ENCODE results near the gene PLB1. TPM values are rescaled to one million over a fixed set of nuclear protein-coding genes. Genes with fewer than 3 reads are reported as not detected.

Gene PLB1
- total and polyA plus RNA-seq, 2 donors (not counting 1 experiment from before 2014, with no cell fraction given): 0.25 to 0.51 TPM

DNA sequence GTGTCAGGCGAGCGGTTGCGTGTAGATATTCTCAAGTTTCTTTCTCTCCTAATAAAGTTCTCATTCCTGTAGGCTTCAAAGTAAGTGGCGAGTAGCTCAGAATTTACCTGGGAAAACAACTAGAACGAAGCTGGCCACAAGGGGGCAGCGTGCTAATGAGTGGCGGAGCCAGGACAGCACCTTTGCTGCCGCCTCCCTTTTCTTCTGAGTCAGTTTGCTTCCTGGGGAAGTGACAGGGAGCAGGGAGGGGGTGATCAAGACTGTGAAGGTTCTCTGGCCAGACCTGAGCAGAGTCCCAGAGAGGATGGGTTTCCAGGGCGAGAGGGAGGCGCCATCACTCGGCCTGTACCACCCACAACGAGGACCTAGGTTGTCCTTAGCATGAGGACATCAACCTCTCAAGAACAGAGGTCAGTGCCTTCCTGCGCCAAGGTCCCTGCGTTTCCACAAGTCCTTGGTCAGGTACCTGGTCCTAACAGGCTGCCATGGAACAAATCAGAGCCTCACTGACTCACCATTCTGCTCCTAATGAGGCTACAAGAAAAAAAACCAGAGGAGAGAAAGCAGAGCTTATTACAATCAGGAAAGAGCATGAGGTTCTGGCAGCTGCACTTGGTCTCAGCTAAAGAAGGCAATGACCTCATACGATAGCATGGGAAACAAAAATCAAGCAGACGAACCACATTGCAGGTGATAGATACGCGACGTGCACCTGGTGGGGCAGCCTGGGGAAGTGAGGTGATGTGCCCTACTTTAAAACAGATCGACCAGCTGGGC, 98.7 kb downstream of the PLB1 start:
- H3K27me3 Mint-ChIP-seq: peaks cover 7% of the 10 kb centered on the region
- H3K4me3 Mint-ChIP-seq: peak overlapping the region; percentile 58
- intact Hi-C loops (cut with micrococcal nuclease): loop anchor here (1.0 to 5.0 kb wide), 3 partner anchors 28 to 218 kb away; partner anchors contain the start of gene SPDYA
- no peaks in the 10 kb centered on the region for H3K9me3 Mint-ChIP-seq (ENCODE audit: insufficient read depth)
- no peak overlapping the region for H3K27ac ChIP-seq (ENCODE audit: low read length in 2 of 2)
- DNase-seq (peak; percentile 86), ATAC-seq (ENCODE audit: low read depth) (peak; percentile 84)
- WGBS (ENCODE audit: insufficient coverage): 25% methylated on average over 14 of the region's 20 CpGs
- H3K4me1 ChIP-seq (ENCODE audit: control insufficient read depth in 2 of 2, insufficient read depth in 2 of 2, low read length in 2 of 2): peaks cover 3 to 9% of the 10 kb centered on the region in 2 donors
- no peaks in the 10 kb centered on the region for H4K20me1 ChIP-seq (ENCODE audit: control insufficient read depth, insufficient read depth, low read length, poor library complexity, severe bottlenecking)
- no peaks in the 10 kb centered on the region for H3K9me3 ChIP-seq (ENCODE audit: control extremely low read depth in 1 of 3, control insufficient read depth in 2 of 3, insufficient read depth in 1 of 3, low read length in 2 of 3)
- H3K4me2 ChIP-seq (replicated peaks; ENCODE audit: low read depth, low read length, poor library complexity, severe bottlenecking): peak overlapping the region; percentile 66
- no peaks in the 10 kb centered on the region for H3K79me2 ChIP-seq (ENCODE audit: control insufficient read depth, insufficient read depth, low read length)
- H3K36me3 ChIP-seq (replicated peaks in 1 of 2; ENCODE audit: control extremely low read depth in 1 of 2, control insufficient read depth in 1 of 2, extremely low read depth in 1 of 2, insufficient read depth in 2 of 2, low read length in 1 of 2): no peaks in the 10 kb centered on the region
- no peak overlapping the region for H3K27ac Mint-ChIP-seq
- peak overlapping the region in 3 of 5 experiments; percentile 25 to 35 (median 28) for H3K4me3 ChIP-seq (ENCODE audit: control extremely low read depth in 1 of 5, extremely low read depth in 1 of 5, insufficient read depth in 1 of 5, low read depth in 2 of 5, low read length in 4 of 5)
- no peaks in the 10 kb centered on the region for H3K27me3 ChIP-seq (replicated peaks in 1 of 4; ENCODE audit: control extremely low read depth in 1 of 4, control insufficient read depth in 3 of 4, insufficient read depth in 4 of 4, low read length in 3 of 4)
- H3K9ac ChIP-seq (ENCODE audit: low read length): peak overlapping the region; percentile 32
- H2AFZ ChIP-seq (ENCODE audit: insufficient read depth, low read depth, low read length, poor library complexity, severe bottlenecking): peak overlapping the region; percentile 79
- TF ChIP-seq, protein P1, sequence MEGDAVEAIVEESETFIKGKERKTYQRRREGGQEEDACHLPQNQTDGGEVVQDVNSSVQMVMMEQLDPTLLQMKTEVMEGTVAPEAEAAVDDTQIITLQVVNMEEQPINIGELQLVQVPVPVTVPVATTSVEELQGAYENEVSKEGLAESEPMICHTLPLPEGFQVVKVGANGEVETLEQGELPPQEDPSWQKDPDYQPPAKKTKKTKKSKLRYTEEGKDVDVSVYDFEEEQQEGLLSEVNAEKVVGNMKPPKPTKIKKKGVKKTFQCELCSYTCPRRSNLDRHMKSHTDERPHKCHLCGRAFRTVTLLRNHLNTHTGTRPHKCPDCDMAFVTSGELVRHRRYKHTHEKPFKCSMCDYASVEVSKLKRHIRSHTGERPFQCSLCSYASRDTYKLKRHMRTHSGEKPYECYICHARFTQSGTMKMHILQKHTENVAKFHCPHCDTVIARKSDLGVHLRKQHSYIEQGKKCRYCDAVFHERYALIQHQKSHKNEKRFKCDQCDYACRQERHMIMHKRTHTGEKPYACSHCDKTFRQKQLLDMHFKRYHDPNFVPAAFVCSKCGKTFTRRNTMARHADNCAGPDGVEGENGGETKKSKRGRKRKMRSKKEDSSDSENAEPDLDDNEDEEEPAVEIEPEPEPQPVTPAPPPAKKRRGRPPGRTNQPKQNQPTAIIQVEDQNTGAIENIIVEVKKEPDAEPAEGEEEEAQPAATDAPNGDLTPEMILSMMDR (IDR thresholded peaks at IDR 0.05): peak; percentile 84
- no peak for TF ChIP-seq EZH2 (IDR thresholded peaks at IDR 0.05; ENCODE audit: borderline replicate concordance, insufficient read depth, low read depth, low read length, poor library complexity, severe bottlenecking)
- ChIA-PET CTCF (interaction anchor here (0.5 to 5.5 kb wide), 51 partner anchors 8 to 891 kb away, joined by 3 to 112 read pairs (median 5); partner anchors contain the start of genes PPP1CB and SPDYA), POLR2A (interaction anchor here (1.6 kb wide), 1 partner anchor 157 kb away, joined by 5 read pairs; the partner anchor contains the start of gene PPP1CB)
- H3K4me1 Mint-ChIP-seq: peaks cover 10% of the 10 kb centered on the region

DNA sequence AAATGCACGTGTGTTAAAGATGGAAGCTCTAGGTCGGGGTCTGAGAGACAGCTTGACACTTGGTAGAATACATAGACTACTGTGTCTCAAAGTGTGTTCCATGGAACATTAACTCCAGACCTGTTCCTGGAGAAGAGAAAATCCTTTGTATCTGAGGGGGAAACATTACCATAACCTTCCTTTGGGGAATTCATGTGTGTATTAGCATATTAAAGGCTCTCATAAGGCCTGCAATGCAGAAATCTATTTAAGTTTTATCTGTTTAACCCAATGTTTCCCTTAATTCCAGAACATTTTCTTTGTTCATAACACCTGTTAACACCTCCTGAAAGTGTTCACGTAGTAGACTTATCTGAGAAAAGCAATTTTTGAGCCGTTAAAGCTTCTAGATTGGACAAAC, 99.5 kb downstream of the PLB1 start:
- Mint-ChIP-seq H3K27me3 (peaks cover 4% of the 10 kb centered on the region), H3K4me1 (peaks cover 12% of the 10 kb centered on the region), H3K9me3 (ENCODE audit: insufficient read depth) (no peaks in the 10 kb centered on the region), H3K27ac (no peak overlapping the region), H3K4me3 (no peak overlapping the region)
- Histone ChIP-seq H3K9ac (ENCODE audit: low read length) (no peak overlapping the region), H3K79me2 (ENCODE audit: control insufficient read depth, insufficient read depth, low read length) (no peaks in the 10 kb centered on the region), H3K4me2 (replicated peaks; ENCODE audit: low read depth, low read length, poor library complexity, severe bottlenecking) (no peak overlapping the region), H2AFZ (ENCODE audit: insufficient read depth, low read depth, low read length, poor library complexity, severe bottlenecking) (peak overlapping the region; percentile 79), H3K27ac (ENCODE audit: low read length in 2 of 2) (no peak overlapping the region), H3K9me3 (ENCODE audit: control extremely low read depth in 1 of 3, control insufficient read depth in 2 of 3, insufficient read depth in 1 of 3, low read length in 2 of 3) (no peaks in the 10 kb centered on the region), H3K36me3 (replicated peaks in 1 of 2; ENCODE audit: control extremely low read depth in 1 of 2, control insufficient read depth in 1 of 2, extremely low read depth in 1 of 2, insufficient read depth in 2 of 2, low read length in 1 of 2) (no peaks in the 10 kb centered on the region), H3K27me3 (replicated peaks in 1 of 4; ENCODE audit: control extremely low read depth in 1 of 4, control insufficient read depth in 3 of 4, insufficient read depth in 4 of 4, low read length in 3 of 4) (no peaks in the 10 kb centered on the region), H3K4me1 (ENCODE audit: control insufficient read depth in 2 of 2, insufficient read depth in 2 of 2, low read length in 2 of 2) (peaks cover 3 to 10% of the 10 kb centered on the region in 2 donors), H3K4me3 (ENCODE audit: control extremely low read depth in 1 of 5, extremely low read depth in 1 of 5, insufficient read depth in 1 of 5, low read depth in 2 of 5, low read length in 4 of 5) (no peak overlapping the region), H4K20me1 (ENCODE audit: control insufficient read depth, insufficient read depth, low read length, poor library complexity, severe bottlenecking) (no peaks in the 10 kb centered on the region)
- CTCF ChIA-PET: interaction anchor here (0.6 to 5.5 kb wide), 28 partner anchors 9 to 825 kb away, joined by 3 to 112 read pairs (median 7); partner anchors contain the start of genes PPP1CB and SPDYA
- POLR2A ChIA-PET: interaction anchor here (1.6 kb wide), 1 partner anchor 156 kb away, joined by 5 read pairs; the partner anchor contains the start of gene PPP1CB
- no peak for ATAC-seq (ENCODE audit: low read depth)
- WGBS (ENCODE audit: insufficient coverage): 89% methylated on average over 4 of the region's 4 CpGs
- DNase-seq: no peak
- no peak for TF ChIP-seq EZH2 (IDR thresholded peaks at IDR 0.05; ENCODE audit: borderline replicate concordance, insufficient read depth, low read depth, low read length, poor library complexity, severe bottlenecking)
- TF ChIP-seq, protein P1 (IDR thresholded peaks at IDR 0.05): no peak
- intact Hi-C loops (cut with micrococcal nuclease): no loop called here
